Mucosa of stomach (tissue), 1 donor: Measurements from ENCODE around the gene CERS6.

Experiments used
- H3K27me3 ChIP-seq: one replicate; pipeline ENCODE4 v1.7.0; 2013; ENCODE audit warnings: mild to moderate bottlenecking, low read length; ENCODE audit not compliant: control insufficient read depth, insufficient read depth
- H3K36me3 ChIP-seq: one replicate; pipeline ENCODE4 v1.7.0; 2013; ENCODE audit warnings: low read length; ENCODE audit not compliant: control insufficient read depth, insufficient read depth
- H3K4me1 ChIP-seq: one replicate; pipeline ENCODE4 v1.7.0; 2013; ENCODE audit warnings: mild to moderate bottlenecking, low read length; ENCODE audit not compliant: control insufficient read depth, insufficient read depth
- H3K4me3 ChIP-seq: one replicate; pipeline ENCODE4 v1.7.0; 2013; ENCODE audit warnings: low read length
- H3K9ac ChIP-seq: one replicate; pipeline ENCODE4 v1.7.0; 2013; ENCODE audit warnings: mild to moderate bottlenecking, low read length, moderate library complexity
- H3K9me3 ChIP-seq: one replicate; pipeline ENCODE4 v1.7.0; 2013; ENCODE audit warnings: mild to moderate bottlenecking, low read length, moderate library complexity; ENCODE audit not compliant: control insufficient read depth
- donor health status: Pancreatic carcinoma.

The CERS6 gene

GRCh38 chr2:168545439-168546082 lies 89.5 kb downstream of the CERS6 start:
- no peaks in the 10 kb centered on the region for H3K9me3 ChIP-seq
- H3K27me3 ChIP-seq: no peaks in the 10 kb centered on the region
- H3K36me3 ChIP-seq: peaks cover 1% of the 10 kb centered on the region
- H3K4me3 ChIP-seq: no peak overlapping the region
- H3K9ac ChIP-seq: no peak overlapping the region
- H3K4me1 ChIP-seq: peaks cover 24% of the 10 kb centered on the region

GRCh38 chr2:168550670-168551069 lies 94.6 kb downstream of the CERS6 start:
- H3K36me3 ChIP-seq: no peaks in the 10 kb centered on the region
- no peaks in the 10 kb centered on the region for H3K27me3 ChIP-seq
- H3K9ac ChIP-seq: no peak overlapping the region
- H3K4me3 ChIP-seq: no peak overlapping the region
- H3K4me1 ChIP-seq: peaks cover 19% of the 10 kb centered on the region
- H3K9me3 ChIP-seq: no peaks in the 10 kb centered on the region

GRCh38 chr2:168552450-168552856 lies 96.4 kb downstream of the CERS6 start:
- no peaks in the 10 kb centered on the region for H3K27me3 ChIP-seq
- no peaks in the 10 kb centered on the region for H3K9me3 ChIP-seq
- no peaks in the 10 kb centered on the region for H3K36me3 ChIP-seq
- H3K9ac ChIP-seq: no peak overlapping the region
- H3K4me3 ChIP-seq: no peak overlapping the region
- H3K4me1 ChIP-seq: peaks cover 15% of the 10 kb centered on the region

GRCh38 chr2:168555283-168555682 lies 99.2 kb downstream of the CERS6 start:
- peaks cover 15% of the 10 kb centered on the region for H3K4me1 ChIP-seq
- H3K9ac ChIP-seq: no peak overlapping the region
- no peak overlapping the region for H3K4me3 ChIP-seq
- no peaks in the 10 kb centered on the region for H3K36me3 ChIP-seq
- H3K9me3 ChIP-seq: no peaks in the 10 kb centered on the region
- H3K27me3 ChIP-seq: no peaks in the 10 kb centered on the region

- H3K9me3 ChIP-seq: no peaks in the 10 kb centered on the region
- no peaks in the 10 kb centered on the region for H3K27me3 ChIP-seq
- H3K4me3 ChIP-seq: no peak overlapping the region
- H3K36me3 ChIP-seq: no peaks in the 10 kb centered on the region
- H3K4me1 ChIP-seq: peaks cover 6% of the 10 kb centered on the region
- no peak overlapping the region for H3K9ac ChIP-seq
Measured at GRCh38 chr2:168559187-168559586, 103.1 kb downstream of the CERS6 start.

GRCh38 chr2:168560817-168561499 lies 104.9 kb downstream of the CERS6 start:
- Histone ChIP-seq H3K27me3 (no peaks in the 10 kb centered on the region), H3K4me1 (no peaks in the 10 kb centered on the region), H3K9ac (no peak overlapping the region), H3K36me3 (no peaks in the 10 kb centered on the region), H3K4me3 (no peak overlapping the region), H3K9me3 (no peaks in the 10 kb centered on the region)

GRCh38 chr2:168561991-168562390 lies 105.9 kb downstream of the CERS6 start:
- Histone ChIP-seq H3K9me3 (no peaks in the 10 kb centered on the region), H3K27me3 (no peaks in the 10 kb centered on the region), H3K4me1 (no peaks in the 10 kb centered on the region)

GRCh38 chr2:168562971-168563370 lies 106.9 kb downstream of the CERS6 start:
- Histone ChIP-seq H3K9me3 (no peaks in the 10 kb centered on the region), H3K36me3 (no peaks in the 10 kb centered on the region), H3K4me1 (no peaks in the 10 kb centered on the region), H3K27me3 (no peaks in the 10 kb centered on the region), H3K9ac (no peak overlapping the region), H3K4me3 (no peak overlapping the region)

More at GRCh38 chr2:168561991-168562390, 105.9 kb downstream of the CERS6 start:
- Histone ChIP-seq H3K4me3 (no peak overlapping the region), H3K36me3 (no peaks in the 10 kb centered on the region), H3K9ac (no peak overlapping the region)

- Histone ChIP-seq H3K36me3 (no peaks in the 10 kb centered on the region), H3K9ac (no peak overlapping the region), H3K27me3 (no peaks in the 10 kb centered on the region), H3K4me1 (peaks cover 7% of the 10 kb centered on the region), H3K4me3 (no peak overlapping the region), H3K9me3 (no peaks in the 10 kb centered on the region)
Measured at GRCh38 chr2:168564641-168565040, 108.6 kb downstream of the CERS6 start.

GRCh38 chr2:168565112-168565511 lies 109.0 kb downstream of the CERS6 start:
- Histone ChIP-seq H3K9me3 (no peaks in the 10 kb centered on the region), H3K4me3 (no peak overlapping the region), H3K9ac (no peak overlapping the region), H3K4me1 (peaks cover 7% of the 10 kb centered on the region), H3K36me3 (no peaks in the 10 kb centered on the region), H3K27me3 (no peaks in the 10 kb centered on the region)

GRCh38 chr2:168565512-168565911 lies 109.4 kb downstream of the CERS6 start:
- Histone ChIP-seq H3K36me3 (no peaks in the 10 kb centered on the region), H3K9ac (no peak overlapping the region), H3K9me3 (no peaks in the 10 kb centered on the region), H3K27me3 (no peaks in the 10 kb centered on the region), H3K4me3 (no peak overlapping the region), H3K4me1 (peaks cover 7% of the 10 kb centered on the region)

GRCh38 chr2:168566974-168567665 lies 111.0 kb downstream of the CERS6 start:
- no peaks in the 10 kb centered on the region for H3K27me3 ChIP-seq
- no peaks in the 10 kb centered on the region for H3K9me3 ChIP-seq
- H3K4me3 ChIP-seq: no peak overlapping the region
- no peaks in the 10 kb centered on the region for H3K36me3 ChIP-seq
- no peak overlapping the region for H3K9ac ChIP-seq
- peaks cover 14% of the 10 kb centered on the region for H3K4me1 ChIP-seq
